Measurements from ENCODE around the gene RAD23B. TPM values are rescaled to one million over a fixed set of nuclear protein-coding genes. Genes with fewer than 3 reads are reported as not detected.

The RAD23B gene
- total RNA-seq, 2 donors from 2014 or later: 58.3 to 85.6 TPM

GRCh38 chr9:107270580-107270979 is 12.5 kb upstream of the RAD23B start:
- no peak for DNase-seq (ENCODE audit: low spot score)
- Histone ChIP-seq H3K36me3 (no peaks in the 10 kb centered on the region), H3K27me3 (no peaks in the 10 kb centered on the region), H3K27ac (no peak overlapping the region), H3K9me3 (no peaks in the 10 kb centered on the region), H3K4me1 (no peaks in the 10 kb centered on the region), H3K4me3 (no peak overlapping the region)
- no peak for TF ChIP-seq CTCF (IDR thresholded peaks at IDR 0.05)

GRCh38 chr9:107273634-107274033 is 9.4 kb upstream of the RAD23B start:
- no peaks in the 10 kb centered on the region for H3K9me3 ChIP-seq
- TF ChIP-seq CTCF (IDR thresholded peaks at IDR 0.05): no peak
- H3K27ac ChIP-seq: no peak overlapping the region
- H3K4me1 ChIP-seq: peaks cover 0 to 9% of the 10 kb centered on the region in 2 donors
- H3K36me3 ChIP-seq: no peaks in the 10 kb centered on the region
- DNase-seq (ENCODE audit: low spot score): no peak
- H3K27me3 ChIP-seq: no peaks in the 10 kb centered on the region
- H3K4me3 ChIP-seq: no peak overlapping the region

- no peak overlapping the region for H3K4me3 ChIP-seq
- H3K36me3 ChIP-seq: no peaks in the 10 kb centered on the region
Observed at GRCh38 chr9:107274096-107274495, 9.0 kb upstream of the RAD23B start.

GRCh38 chr9:107274953-107275422 is 8.1 kb upstream of the RAD23B start:
- H3K27ac ChIP-seq: no peak overlapping the region
- no peak for DNase-seq (ENCODE audit: low spot score)
- no peak for TF ChIP-seq CTCF (IDR thresholded peaks at IDR 0.05)

More at GRCh38 chr9:107274096-107274495, 9.0 kb upstream of the RAD23B start:
- Histone ChIP-seq H3K27ac (no peak overlapping the region), H3K27me3 (no peaks in the 10 kb centered on the region), H3K9me3 (no peaks in the 10 kb centered on the region), H3K4me1 (peaks cover 0 to 9% of the 10 kb centered on the region in 2 donors)
- no peak for TF ChIP-seq CTCF (IDR thresholded peaks at IDR 0.05)
- DNase-seq (ENCODE audit: low spot score): no peak

GRCh38 chr9:107275530-107275929 is 7.5 kb upstream of the RAD23B start:
- H3K4me1 ChIP-seq: peaks cover 0 to 9% of the 10 kb centered on the region in 2 donors
- no peaks in the 10 kb centered on the region for H3K36me3 ChIP-seq
- no peak for DNase-seq (ENCODE audit: low spot score)
- TF ChIP-seq CTCF (IDR thresholded peaks at IDR 0.05): no peak
- H3K4me3 ChIP-seq: no peak overlapping the region
- no peak overlapping the region for H3K27ac ChIP-seq
- no peaks in the 10 kb centered on the region for H3K27me3 ChIP-seq
- no peaks in the 10 kb centered on the region for H3K9me3 ChIP-seq

More at GRCh38 chr9:107274953-107275422, 8.1 kb upstream of the RAD23B start:
- Histone ChIP-seq H3K9me3 (no peaks in the 10 kb centered on the region), H3K4me1 (peaks cover 0 to 9% of the 10 kb centered on the region in 2 donors), H3K27me3 (no peaks in the 10 kb centered on the region), H3K4me3 (no peak overlapping the region), H3K36me3 (no peaks in the 10 kb centered on the region)

All from right atrium auricular region (tissue), 2 donors.